HG02870 (cell line): Measurements from ENCODE around the gene RET.

Source experiments
- ATAC-seq: cut with Tn5 transposase; IDR thresholded peaks from one replicate; pipeline ENCODE4 v1.9.1; 2021; ENCODE audit warnings: mild to moderate bottlenecking, moderate library complexity; ENCODE audit not compliant: unreplicated experiment

The RET gene

GRCh38 chr10:43061760-43062159 lies 15.1 kb upstream of the RET start:
- ATAC-seq = no peak

GRCh38 chr10:43062402-43063160 lies 14.3 kb upstream of the RET start:
- no peak for ATAC-seq

GRCh38 chr10:43064331-43065075 lies 12.4 kb upstream of the RET start:
- ATAC-seq = no peak

GRCh38 chr10:43065234-43065633 lies 11.6 kb upstream of the RET start:
- no peak for ATAC-seq

GRCh38 chr10:43065761-43066160 lies 11.1 kb upstream of the RET start:
- ATAC-seq = no peak

GRCh38 chr10:43066481-43066880 lies 10.4 kb upstream of the RET start:
- ATAC-seq = no peak

DNA sequence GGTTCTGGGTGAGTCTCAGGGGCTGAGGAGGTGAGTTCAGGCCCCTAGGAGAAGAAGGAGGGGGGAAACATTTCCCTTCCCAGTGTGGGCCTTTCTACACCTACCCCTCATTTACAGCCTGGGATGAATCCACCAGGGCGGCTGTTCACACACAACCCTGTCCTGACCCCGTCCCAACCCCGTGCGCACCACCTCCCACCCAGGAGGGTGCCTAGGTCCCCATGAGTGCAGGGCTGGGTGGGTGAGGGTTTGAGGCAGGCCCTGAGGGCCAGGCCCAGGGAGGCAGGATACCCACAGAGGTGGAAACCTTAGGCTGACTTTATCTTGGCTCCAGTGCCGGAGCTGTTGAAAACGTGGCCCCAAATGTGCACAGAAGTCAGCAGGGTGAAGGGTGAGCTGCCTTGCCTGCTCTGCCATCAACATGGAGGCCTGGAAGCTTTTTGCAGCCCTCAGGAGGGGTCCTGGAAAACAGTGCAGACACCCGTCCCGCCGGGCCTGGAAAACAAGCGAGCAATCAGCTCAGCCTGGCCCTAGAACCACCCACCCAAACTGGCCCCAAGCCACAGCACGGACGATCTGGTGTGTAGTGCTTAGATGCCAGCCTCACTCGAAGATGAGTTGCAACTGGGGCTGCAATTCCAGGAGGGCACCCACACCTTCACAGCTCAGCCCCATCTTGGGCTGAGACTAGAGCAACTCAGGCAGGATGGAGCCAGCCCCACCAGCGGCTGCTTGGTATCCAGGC lies 9.3 kb upstream of the RET start:
- ATAC-seq = no peak

DNA sequence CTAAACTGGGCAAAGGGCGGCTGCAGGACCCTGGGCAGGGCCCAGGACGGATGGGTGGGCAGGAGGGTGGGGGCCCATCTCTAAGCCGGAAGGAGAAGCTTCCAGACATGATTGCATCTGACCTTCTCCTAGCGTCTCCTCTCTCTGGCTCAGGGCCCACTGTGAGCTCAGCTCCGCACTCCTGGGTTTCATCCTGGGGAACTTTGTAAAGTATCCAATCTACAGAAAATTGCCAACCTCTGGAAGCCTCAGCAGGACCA lies 8.8 kb upstream of the RET start:
- no peak for ATAC-seq

GRCh38 chr10:43068471-43069210 lies 8.2 kb upstream of the RET start:
- ATAC-seq = no peak

DNA sequence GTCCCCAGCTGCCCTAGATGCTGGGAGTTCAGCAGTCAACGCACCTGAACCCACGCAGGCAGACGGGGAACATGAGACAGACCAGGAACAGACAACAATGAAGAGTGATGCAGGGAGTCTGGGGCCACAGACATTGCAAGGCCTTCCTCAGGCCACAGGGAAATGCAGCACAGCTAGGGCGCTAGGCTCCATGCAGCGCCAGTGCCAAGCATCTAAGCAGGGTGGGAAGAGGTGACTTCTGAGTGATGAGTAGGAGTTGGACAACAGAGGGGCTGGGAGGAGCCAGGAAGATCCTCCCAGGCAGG lies 7.7 kb upstream of the RET start:
- ATAC-seq = no peak

GRCh38 chr10:43069579-43069978 lies 7.3 kb upstream of the RET start:
- no peak for ATAC-seq

DNA sequence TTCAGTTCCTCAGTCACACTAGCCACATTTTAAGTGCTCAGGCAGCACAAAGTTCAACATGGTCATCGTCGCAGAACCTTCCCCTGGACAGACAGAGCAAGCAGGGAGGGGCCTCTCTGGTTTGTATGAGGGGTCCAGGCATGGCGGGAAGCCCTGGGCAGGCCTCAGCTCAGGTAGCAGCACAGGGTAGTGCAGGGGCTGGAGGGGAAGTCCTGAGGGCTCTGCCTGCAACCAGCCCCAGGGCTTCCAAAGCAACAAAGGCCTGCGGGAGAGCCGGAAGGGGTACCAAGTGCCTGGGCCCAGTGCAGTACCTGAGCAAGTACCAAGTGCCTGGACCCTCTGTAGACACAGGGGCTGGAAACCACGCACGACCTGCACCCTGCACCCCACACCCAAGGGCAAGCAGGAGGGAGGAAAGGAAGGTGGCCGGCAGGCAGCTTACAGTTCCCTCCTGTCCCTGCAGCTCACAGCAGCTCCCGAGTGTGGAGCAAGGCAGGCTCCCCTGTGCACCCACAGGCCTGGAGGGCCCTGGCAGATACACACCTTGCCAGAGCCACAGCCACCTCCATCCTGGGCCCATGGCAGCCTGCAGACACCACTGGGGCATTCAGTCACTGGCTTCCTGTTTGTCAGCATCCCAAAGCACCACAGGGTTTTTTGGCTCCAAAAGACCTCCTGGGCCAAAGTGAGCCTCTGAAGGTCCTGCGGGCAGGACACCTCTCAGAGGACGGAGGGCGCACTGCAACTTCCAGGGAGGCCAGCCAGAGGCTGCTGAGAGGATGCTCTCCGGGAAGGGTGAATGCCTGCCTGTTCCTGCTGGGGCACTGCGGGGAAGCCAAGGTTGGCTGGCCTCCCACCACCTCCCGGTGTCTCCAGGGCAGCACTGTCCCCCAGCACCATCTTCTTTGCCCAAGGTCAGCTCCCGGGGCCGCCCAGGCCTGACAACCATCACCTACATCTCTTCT lies 6.5 kb upstream of the RET start:
- ATAC-seq = no peak

DNA sequence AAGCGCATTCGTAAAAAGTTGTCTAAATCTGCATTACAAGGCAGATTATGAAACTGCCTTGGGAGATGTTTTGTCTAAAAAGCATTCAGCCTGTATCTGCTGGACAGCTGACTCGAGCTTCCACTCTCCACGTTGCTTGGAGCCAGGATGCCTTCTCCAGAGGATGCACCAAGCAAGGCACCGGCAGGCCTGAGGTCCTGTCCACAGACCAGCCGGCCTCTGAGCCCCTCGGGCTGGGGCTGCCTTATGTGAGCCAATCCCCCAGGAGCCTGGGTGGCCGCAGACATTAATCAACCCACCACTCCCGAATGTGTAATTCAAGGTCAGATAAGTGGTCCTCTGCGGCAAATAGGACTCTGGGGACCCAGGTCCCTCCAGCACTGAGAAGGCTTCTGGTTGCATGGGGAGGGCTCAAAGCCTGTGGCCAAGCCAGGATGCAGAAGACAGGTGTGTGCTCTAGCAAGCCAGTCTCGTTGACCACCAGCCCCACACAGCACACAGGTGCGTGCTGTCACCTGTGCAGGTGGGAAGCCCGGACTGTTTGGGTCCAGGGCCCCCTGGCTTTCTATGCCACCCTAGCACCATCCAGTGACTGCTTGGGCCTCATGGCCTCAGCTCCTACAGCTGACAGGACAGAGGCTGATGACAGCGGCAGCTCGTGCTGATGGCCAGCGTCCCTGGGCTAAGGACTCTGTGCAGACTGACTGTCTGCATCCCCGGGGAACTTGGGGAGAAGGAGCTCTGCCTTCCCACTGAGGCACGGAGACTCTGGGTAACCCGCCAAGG lies 4.8 kb upstream of the RET start:
- no peak for ATAC-seq

- ATAC-seq = no peak
These were observed 3.7 kb upstream of the RET start for GRCh38 chr10:43073191-43073590.

DNA sequence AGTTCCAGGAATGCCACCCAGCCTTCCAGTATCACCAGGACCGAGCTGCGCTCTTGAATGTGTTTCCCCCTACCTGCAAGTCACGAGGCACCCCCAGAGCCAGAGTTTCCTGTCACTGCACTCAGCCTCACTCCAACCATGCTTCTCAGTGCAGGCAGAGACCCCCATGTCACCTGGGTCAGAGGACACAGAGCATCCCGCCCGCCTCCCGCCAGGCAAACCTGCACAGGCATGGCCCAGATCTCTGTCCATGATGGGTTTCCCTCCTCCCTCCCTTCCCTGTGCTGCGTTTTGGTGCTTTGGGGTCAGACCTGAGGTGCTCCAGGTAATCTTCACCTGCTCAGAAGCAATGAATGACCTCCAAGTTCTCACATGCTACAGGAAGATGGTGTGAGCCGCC lies 3.1 kb upstream of the RET start:
- no peak for ATAC-seq

- ATAC-seq = no peak
These were observed 2.5 kb upstream of the RET start for GRCh38 chr10:43074409-43074808.

- no peak for ATAC-seq
These were observed 1.9 kb upstream of the RET start for GRCh38 chr10:43074827-43075611.

DNA sequence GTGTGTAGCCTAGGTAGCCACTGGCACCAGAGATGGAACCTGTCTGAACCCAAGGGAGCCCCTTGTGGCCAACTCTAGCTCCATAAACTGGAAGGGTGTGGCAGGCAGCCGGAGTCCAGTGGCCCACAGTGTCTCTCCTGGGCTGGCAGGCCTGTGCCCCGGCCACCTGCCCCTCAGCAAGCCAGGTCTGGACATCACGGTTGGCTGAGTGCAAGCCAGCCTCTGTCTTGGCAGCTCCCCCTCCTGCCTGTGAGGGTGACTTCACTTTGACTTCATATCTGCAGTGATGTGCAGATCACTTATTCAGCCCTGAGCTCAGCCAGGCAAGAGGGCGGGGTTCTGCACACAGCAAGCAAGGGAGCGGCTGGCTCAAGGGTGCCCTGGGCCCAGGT lies 1.3 kb upstream of the RET start:
- ATAC-seq = no peak

DNA sequence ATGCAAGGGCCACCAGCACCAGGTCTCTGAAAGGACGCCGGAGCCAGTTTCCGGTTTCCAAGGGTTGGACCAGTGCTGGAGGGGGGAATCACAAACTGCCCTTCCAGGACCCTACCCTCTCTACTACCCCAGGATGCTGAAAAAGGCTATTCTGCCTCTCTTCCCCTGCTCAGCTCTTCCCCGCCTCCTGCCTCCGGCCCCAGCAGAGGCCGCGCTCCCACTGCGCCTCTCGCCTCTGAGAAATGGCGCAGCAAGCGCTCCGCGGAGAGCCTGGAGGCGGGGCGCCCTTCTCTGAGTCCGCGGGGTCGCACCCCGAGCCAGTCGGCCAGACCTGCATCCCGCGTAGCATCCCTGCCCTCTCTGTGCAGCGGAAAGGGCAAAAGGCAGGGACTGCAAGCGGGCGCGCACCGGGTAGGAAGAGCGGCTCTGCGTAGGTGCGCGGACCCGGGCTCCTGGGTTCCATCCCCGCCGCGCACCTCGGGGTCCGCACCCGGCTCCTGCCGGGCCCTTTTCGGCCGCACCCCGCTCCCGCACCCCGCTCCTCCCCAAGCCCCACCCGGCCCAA lies 476 bp upstream of the RET start:
- ATAC-seq = no peak
